Skeletal muscle satellite cell (primary cell): Measurements from ENCODE around the gene ANKRD31.
"Not testable (repeated sequence)": the region's sequence is repeated elsewhere in the genome, so short reads cannot be mapped to it uniquely, and the experiment has no call there.

ENCODE experiments used
- H3K27me3 ChIP-seq: 2 replicates; pipeline ENCODE4 v1.7.0; 2013; ENCODE audit warnings: low read length; ENCODE audit not compliant: control insufficient read depth, insufficient read depth
- H3K36me3 ChIP-seq: 2 replicates; pipeline ENCODE4 v1.7.0; 2013; ENCODE audit warnings: mild to moderate bottlenecking, control low read depth, low read length; ENCODE audit not compliant: insufficient read depth
- H3K4me1 ChIP-seq: 2 replicates; pipeline ENCODE4 v1.7.0; 2013; ENCODE audit warnings: low read length; ENCODE audit not compliant: control insufficient read depth, insufficient read depth
- H3K4me2 ChIP-seq: 2 replicates; pipeline ENCODE4 v1.7.0; 2013; ENCODE audit warnings: mild to moderate bottlenecking, low read length
- H3K4me3 ChIP-seq: 2 replicates; pipeline ENCODE4 v1.7.0; 2013; ENCODE audit warnings: low read length
- H3K9ac ChIP-seq: 2 replicates; pipeline ENCODE4 v1.7.0; 2013; ENCODE audit warnings: mild to moderate bottlenecking, low read depth, low read length, moderate library complexity
- H3K9me3 ChIP-seq: replicated peaks from 2 replicates; pipeline ENCODE4 v1.7.0; 2013; ENCODE audit warnings: mild to moderate bottlenecking, control low read depth, low read length

Gene ANKRD31

GRCh38 chr5:75088648-75089047, 148.0 kb downstream of the ANKRD31 start:
- Histone ChIP-seq H3K9me3 (no peaks in the 10 kb centered on the region), H3K27me3 (peaks cover 11% of the 10 kb centered on the region), H3K4me2 (no peak overlapping the region), H3K36me3 (no peaks in the 10 kb centered on the region), H3K9ac (no peak overlapping the region), H3K4me3 (no peak overlapping the region), H3K4me1 (no peaks in the 10 kb centered on the region)

DNA sequence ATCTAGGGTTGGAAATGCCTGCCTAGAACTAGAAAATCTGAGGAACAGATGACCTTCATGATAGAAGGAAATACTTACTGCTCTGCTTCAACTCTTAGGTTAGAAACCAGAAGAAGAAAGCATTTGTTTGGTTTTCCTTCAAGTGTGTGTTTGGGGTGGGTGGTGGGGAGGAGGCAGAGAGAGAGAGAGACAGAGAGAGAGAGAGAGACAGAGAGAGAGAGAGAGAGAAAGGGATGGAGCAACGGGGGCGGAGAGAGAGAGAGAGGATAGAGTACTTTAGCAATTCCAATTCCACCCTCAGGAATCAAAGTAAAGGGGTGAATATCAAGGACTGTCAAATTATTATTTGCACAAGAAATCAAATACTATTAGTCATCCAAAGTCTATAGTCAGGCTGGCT, 155.2 kb downstream of the ANKRD31 start:
- Histone ChIP-seq H3K4me1 (no peaks in the 10 kb centered on the region), H3K9ac (no peak overlapping the region), H3K9me3 (no peaks in the 10 kb centered on the region), H3K27me3 (peaks cover 7% of the 10 kb centered on the region), H3K4me3 (no peak overlapping the region), H3K4me2 (no peak overlapping the region), H3K36me3 (no peaks in the 10 kb centered on the region)

GRCh38 chr5:75079346-75079745, 157.3 kb downstream of the ANKRD31 start:
- not testable (repeated sequence) for H3K27me3 ChIP-seq, H3K4me3 ChIP-seq, H3K4me2 ChIP-seq

GRCh38 chr5:75078027-75078426, 158.7 kb downstream of the ANKRD31 start:
- peaks cover 11% of the 10 kb centered on the region for H3K27me3 ChIP-seq
- H3K4me2 ChIP-seq = no peak overlapping the region
- H3K4me1 ChIP-seq = no peaks in the 10 kb centered on the region
- H3K36me3 ChIP-seq = no peaks in the 10 kb centered on the region
- H3K9ac ChIP-seq = no peak overlapping the region
- no peak overlapping the region for H3K4me3 ChIP-seq
- H3K9me3 ChIP-seq = no peaks in the 10 kb centered on the region

More at GRCh38 chr5:75079346-75079745, 157.3 kb downstream of the ANKRD31 start:
- not testable (repeated sequence) for H3K9ac ChIP-seq, H3K9me3 ChIP-seq, H3K4me1 ChIP-seq, H3K36me3 ChIP-seq

- H3K27me3 ChIP-seq = peaks cover 15% of the 10 kb centered on the region
- no peaks in the 10 kb centered on the region for H3K4me1 ChIP-seq
- H3K9ac ChIP-seq = no peak overlapping the region
- H3K9me3 ChIP-seq = no peaks in the 10 kb centered on the region
- no peak overlapping the region for H3K4me2 ChIP-seq
- no peak overlapping the region for H3K4me3 ChIP-seq
- H3K36me3 ChIP-seq = no peaks in the 10 kb centered on the region
These were observed 164.6 kb downstream of the ANKRD31 start for GRCh38 chr5:75072061-75072460.

DNA sequence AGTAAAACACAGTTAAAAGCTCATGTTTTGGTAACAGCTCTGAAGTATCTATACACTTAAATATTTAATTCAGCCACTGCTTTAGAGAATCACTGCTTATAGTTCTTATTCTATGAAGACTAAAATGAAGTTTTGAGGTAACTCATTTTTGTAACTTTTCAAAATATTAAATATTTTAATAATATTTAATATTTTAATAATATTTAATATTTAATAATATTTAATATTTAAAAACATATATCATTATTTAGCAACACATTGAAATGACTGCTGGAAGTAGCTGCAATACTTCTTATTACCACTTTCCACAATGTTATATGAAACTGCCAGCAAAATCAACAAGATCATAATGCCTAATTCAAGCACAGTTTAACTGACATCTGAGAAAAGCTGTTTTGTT, 165.6 kb downstream of the ANKRD31 start:
- no peaks in the 10 kb centered on the region for H3K9me3 ChIP-seq
- H3K9ac ChIP-seq = no peak overlapping the region
- no peaks in the 10 kb centered on the region for H3K36me3 ChIP-seq
- H3K27me3 ChIP-seq = peaks cover 15% of the 10 kb centered on the region
- H3K4me1 ChIP-seq = no peaks in the 10 kb centered on the region
- no peak overlapping the region for H3K4me2 ChIP-seq
- no peak overlapping the region for H3K4me3 ChIP-seq

- Histone ChIP-seq H3K9me3 (no peaks in the 10 kb centered on the region), H3K4me2 (no peak overlapping the region), H3K9ac (no peak overlapping the region), H3K4me1 (no peaks in the 10 kb centered on the region), H3K4me3 (no peak overlapping the region), H3K36me3 (no peaks in the 10 kb centered on the region), H3K27me3 (peaks cover 11% of the 10 kb centered on the region)
These were observed 169.2 kb downstream of the ANKRD31 start for GRCh38 chr5:75067434-75067833.

- Histone ChIP-seq H3K9ac (no peak overlapping the region), H3K4me2 (no peak overlapping the region), H3K27me3 (peaks cover 13% of the 10 kb centered on the region), H3K4me3 (no peak overlapping the region), H3K4me1 (no peaks in the 10 kb centered on the region), H3K9me3 (no peaks in the 10 kb centered on the region), H3K36me3 (no peaks in the 10 kb centered on the region)
These were observed 173.7 kb downstream of the ANKRD31 start for GRCh38 chr5:75062925-75063531.

GRCh38 chr5:75059912-75060545, 176.6 kb downstream of the ANKRD31 start:
- H3K27me3 ChIP-seq = peaks cover 21% of the 10 kb centered on the region
- H3K36me3 ChIP-seq = no peaks in the 10 kb centered on the region
- no peaks in the 10 kb centered on the region for H3K9me3 ChIP-seq
- no peak overlapping the region for H3K9ac ChIP-seq
- no peak overlapping the region for H3K4me2 ChIP-seq
- no peak overlapping the region for H3K4me3 ChIP-seq
- no peaks in the 10 kb centered on the region for H3K4me1 ChIP-seq

- Histone ChIP-seq H3K4me2 (no peak overlapping the region), H3K36me3 (no peaks in the 10 kb centered on the region), H3K4me3 (no peak overlapping the region), H3K4me1 (peaks cover 4% of the 10 kb centered on the region), H3K9ac (no peak overlapping the region), H3K27me3 (peaks cover 21% of the 10 kb centered on the region), H3K9me3 (no peaks in the 10 kb centered on the region)
These were observed 177.6 kb downstream of the ANKRD31 start for GRCh38 chr5:75058986-75059535.

DNA sequence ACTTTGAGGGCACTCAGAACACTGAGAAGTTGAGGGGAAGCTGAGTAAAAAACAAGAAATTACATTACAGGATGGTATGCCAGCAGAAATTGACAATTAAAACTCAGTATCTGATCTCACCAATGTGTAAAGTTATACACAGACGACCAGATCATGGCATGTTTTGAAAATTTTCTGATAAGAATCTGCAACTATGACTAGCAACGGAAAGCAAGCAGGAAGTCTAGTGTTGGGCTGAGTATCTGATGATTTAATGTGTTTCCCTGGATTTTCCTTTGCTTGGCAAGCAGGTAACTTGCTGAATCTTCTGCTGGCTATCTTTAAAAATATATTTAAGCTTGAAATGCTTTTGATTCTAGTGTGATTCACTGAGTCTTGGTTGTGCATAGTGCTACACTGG, 179.1 kb downstream of the ANKRD31 start:
- Histone ChIP-seq H3K9me3 (no peaks in the 10 kb centered on the region), H3K4me3 (no peak overlapping the region), H3K27me3 (peaks cover 21% of the 10 kb centered on the region), H3K4me2 (no peak overlapping the region), H3K4me1 (peaks cover 6% of the 10 kb centered on the region), H3K9ac (no peak overlapping the region), H3K36me3 (no peaks in the 10 kb centered on the region)

DNA sequence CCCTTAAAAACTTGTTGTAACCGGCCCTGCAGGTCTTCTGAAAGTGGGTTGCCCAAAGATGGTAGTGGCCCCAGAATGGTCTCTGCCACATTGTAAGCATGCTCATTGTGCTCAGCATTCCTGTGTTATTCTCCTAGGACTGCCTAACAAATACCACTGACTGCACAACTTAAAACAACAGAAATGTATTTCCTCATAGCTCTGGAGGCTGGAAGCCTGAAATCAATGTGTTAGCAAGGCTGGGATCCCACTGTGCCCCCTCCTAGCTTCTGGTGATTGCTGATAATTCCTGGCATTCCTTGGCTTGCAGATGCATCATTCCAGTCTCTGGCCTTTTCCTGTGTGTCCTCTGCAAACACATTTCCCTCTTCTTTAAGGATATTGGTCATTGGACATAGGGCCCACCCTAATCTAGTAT, 180.9 kb downstream of the ANKRD31 start:
- no peaks in the 10 kb centered on the region for H3K36me3 ChIP-seq
- no peak overlapping the region for H3K9ac ChIP-seq
- no peaks in the 10 kb centered on the region for H3K9me3 ChIP-seq
- no peak overlapping the region for H3K4me3 ChIP-seq
- H3K27me3 ChIP-seq = peaks cover 21% of the 10 kb centered on the region
- H3K4me2 ChIP-seq = no peak overlapping the region
- H3K4me1 ChIP-seq = peaks cover 12% of the 10 kb centered on the region
